Kidney (tissue), 14 donors: ENCODE data around the gene PGK1. TPM values are rescaled to one million over a fixed set of nuclear protein-coding genes. Genes with fewer than 3 reads are reported as not detected.

Experiments
- DNase-seq, 5 donors: peaks; one replicate each; pipeline ENCODE4 v3.0.0-alpha.2; 2013 to 2020
- FAIRE-seq: peaks from 2 replicates; lab custom pipeline; 2012; peaks lifted over from hg19 to GRCh38; lab: Jason Lieb, UNC
- H3K27ac ChIP-seq, 2 donors: one replicate each; pipeline ENCODE4 v1.7.0; 2013; ENCODE audit warnings: low read depth in 2 of 2, low read length in 2 of 2, inconsistent platforms in 1 of 2
- H3K27me3 ChIP-seq: one replicate; pipeline ENCODE4 v1.7.1; 2013; ENCODE audit warnings: low read length, inconsistent platforms; ENCODE audit not compliant: control insufficient read depth, insufficient read depth
- H3K36me3 ChIP-seq, 3 donors: one replicate each; pipeline versions ENCODE4 v1.7.0 to v1.7.1; 2013; ENCODE audit warnings: low read length in 3 of 3, control low read depth in 1 of 3, inconsistent platforms in 1 of 3; ENCODE audit not compliant: insufficient read depth in 3 of 3, control insufficient read depth in 2 of 3
- H3K4me1 ChIP-seq, 3 donors: one replicate each; pipeline versions ENCODE4 v1.7.0 to v1.7.1; 2013; ENCODE audit warnings: low read length in 3 of 3, inconsistent platforms in 1 of 3, low read depth in 1 of 3; ENCODE audit not compliant: control insufficient read depth in 2 of 3, insufficient read depth in 2 of 3
- H3K4me3 ChIP-seq, 3 donors: one replicate each; pipeline versions ENCODE4 v1.7.0 to v1.8.1; 2013; ENCODE audit warnings: low read length in 3 of 3, control low read depth in 1 of 3, inconsistent platforms in 1 of 3
- H3K9ac ChIP-seq, 3 donors: one replicate each; pipeline versions ENCODE4 v1.7.0 to v1.7.1; 2013; ENCODE audit warnings: low read length in 3 of 3, control low read depth in 1 of 3, inconsistent platforms in 1 of 3
- H3K9me3 ChIP-seq, 3 donors: one replicate each; pipeline versions ENCODE4 v1.7.0 to v1.7.1; 2013; ENCODE audit warnings: low read length in 3 of 3, control low read depth in 1 of 3, inconsistent platforms in 1 of 3; ENCODE audit not compliant: control insufficient read depth in 2 of 3, insufficient read depth in 1 of 3
- CTCF ChIP-seq: IDR thresholded peaks from 3 replicates; pipeline ENCODE4 v1.5.1; 2012; ENCODE audit warnings: mild to moderate bottlenecking, moderate library complexity, borderline replicate concordance; ENCODE audit not compliant: insufficient read depth; ENCODE audit errors: extremely low read depth
- intact Hi-C: fragments of 100-400 bp; cut with DNase I; formaldehyde crosslinking; loops from one replicate; pipeline ENCODE4 v1.11.1; 2022
- polyA plus RNA-seq: library from polyadenylated mRNA; stranded (reverse); fragments of 350-450 nt; fragmentation: Illumina TruSeq; extraction: RNeasy Lipid Tissue Mini Kit (QIAGEN cat#74804); gene quantifications from one replicate; pipeline ENCODE4 v1.2.3, GENCODE V29; 2014; ENCODE audit warnings: low read depth, low replicate concordance; ENCODE audit not compliant: insufficient read depth
- total RNA-seq: library from RNA; stranded (reverse); fragmentation: NEBNext Ultra II Directional; extraction: Animal tissue kit (Norgen Biotek cat#: 25700); gene quantifications from one replicate; pipeline ENCODE4 v1.2.1, GENCODE V29; 2021
- donor health status: control.
- donor health status: control.
- donor health status: control.
- donor health status: control.
- donor health status: control.
- donor health status: DM: yes; HTN: yes; CAD: no.
- donor health status: Normal renal cell carcinoma (clear cell type).

Gene PGK1
- total and polyA plus RNA-seq, 2 donors from 2014 or later, result 356 to 471 TPM

GRCh38 chrX:78116766-78117165 is 12.7 kb downstream of the PGK1 start:
- H3K4me1 ChIP-seq, result no peaks in the 10 kb centered on the region
- intact Hi-C loops, result no loop called here
- DNase-seq (no peak), FAIRE-seq (no peak)
- TF ChIP-seq CTCF, result no peak
- H3K4me3 ChIP-seq, result no peak overlapping the region
- no peaks in the 10 kb centered on the region for H3K27me3 ChIP-seq
- H3K27ac ChIP-seq, result no peak overlapping the region
- no peak overlapping the region for H3K9ac ChIP-seq
- H3K9me3 ChIP-seq, result no peaks in the 10 kb centered on the region
- H3K36me3 ChIP-seq, result peaks cover 5 to 56% (median 15%) of the 10 kb centered on the region in 3 donors

- intact Hi-C loops, result no loop called here
- Histone ChIP-seq H3K4me1 (no peaks in the 10 kb centered on the region), H3K9me3 (no peaks in the 10 kb centered on the region), H3K27ac (no peak overlapping the region), H3K4me3 (no peak overlapping the region), H3K27me3 (no peaks in the 10 kb centered on the region), H3K36me3 (peaks cover 5 to 56% (median 15%) of the 10 kb centered on the region in 3 donors), H3K9ac (no peak overlapping the region)
- no peak for TF ChIP-seq CTCF
- FAIRE-seq, result no peak
- DNase-seq, result no peak
Observed at GRCh38 chrX:78118628-78119027, 14.6 kb downstream of the PGK1 start.

- FAIRE-seq, result peak; percentile 85
- intact Hi-C loops, result no loop called here
- no peaks in the 10 kb centered on the region for H3K27me3 ChIP-seq
Observed at GRCh38 chrX:78119521-78120227, 15.6 kb downstream of the PGK1 start.

More at GRCh38 chrX:78119521-78120227, 15.6 kb downstream of the PGK1 start:
- H3K36me3 ChIP-seq, result peaks cover 5 to 55% (median 17%) of the 10 kb centered on the region in 3 donors
- no peak overlapping the region for H3K27ac ChIP-seq
- H3K4me3 ChIP-seq, result no peak overlapping the region
- no peaks in the 10 kb centered on the region for H3K9me3 ChIP-seq
- no peak for DNase-seq
- no peak overlapping the region for H3K9ac ChIP-seq
- TF ChIP-seq CTCF, result peak; percentile 11
- H3K4me1 ChIP-seq, result no peaks in the 10 kb centered on the region
